ENCODE data around the gene A2M.

A2M gene

DNA sequence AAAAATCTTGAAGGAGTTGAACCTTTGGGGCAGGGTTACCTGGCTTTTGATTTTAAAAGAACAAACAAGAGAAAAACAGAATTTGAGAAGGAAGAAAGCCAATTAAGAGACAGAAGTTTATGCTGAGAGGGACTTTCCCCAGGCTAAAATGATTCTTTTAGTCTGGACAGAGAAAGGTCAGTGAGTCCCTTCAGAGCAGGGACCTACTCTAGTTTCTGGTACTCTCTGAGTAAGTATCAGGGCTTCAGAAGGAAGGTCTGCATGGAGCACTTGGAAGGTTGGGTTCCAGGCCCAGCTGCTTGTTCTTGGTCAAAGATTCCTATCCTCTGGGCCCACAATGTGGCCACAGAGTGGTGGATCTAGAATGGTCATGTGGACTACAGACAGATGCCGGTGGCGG, 66.8 kb downstream of the A2M start:
- DNase-seq (ENCODE audit: low spot score), result no peak
- in situ Hi-C loops (cut with MboI; ENCODE audit: low sequenced_read_pairs, unreplicated experiment), result loop anchor here (10.0 kb wide), 1 partner anchor 364 kb away; no protein-coding TSS in a partner anchor
- TF ChIP-seq, protein P1, sequence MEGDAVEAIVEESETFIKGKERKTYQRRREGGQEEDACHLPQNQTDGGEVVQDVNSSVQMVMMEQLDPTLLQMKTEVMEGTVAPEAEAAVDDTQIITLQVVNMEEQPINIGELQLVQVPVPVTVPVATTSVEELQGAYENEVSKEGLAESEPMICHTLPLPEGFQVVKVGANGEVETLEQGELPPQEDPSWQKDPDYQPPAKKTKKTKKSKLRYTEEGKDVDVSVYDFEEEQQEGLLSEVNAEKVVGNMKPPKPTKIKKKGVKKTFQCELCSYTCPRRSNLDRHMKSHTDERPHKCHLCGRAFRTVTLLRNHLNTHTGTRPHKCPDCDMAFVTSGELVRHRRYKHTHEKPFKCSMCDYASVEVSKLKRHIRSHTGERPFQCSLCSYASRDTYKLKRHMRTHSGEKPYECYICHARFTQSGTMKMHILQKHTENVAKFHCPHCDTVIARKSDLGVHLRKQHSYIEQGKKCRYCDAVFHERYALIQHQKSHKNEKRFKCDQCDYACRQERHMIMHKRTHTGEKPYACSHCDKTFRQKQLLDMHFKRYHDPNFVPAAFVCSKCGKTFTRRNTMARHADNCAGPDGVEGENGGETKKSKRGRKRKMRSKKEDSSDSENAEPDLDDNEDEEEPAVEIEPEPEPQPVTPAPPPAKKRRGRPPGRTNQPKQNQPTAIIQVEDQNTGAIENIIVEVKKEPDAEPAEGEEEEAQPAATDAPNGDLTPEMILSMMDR (IDR thresholded peaks at IDR 0.05; ENCODE audit: borderline replicate concordance, control extremely low read depth, extremely low read depth, insufficient read depth, missing control alignments), result no peak

DNA sequence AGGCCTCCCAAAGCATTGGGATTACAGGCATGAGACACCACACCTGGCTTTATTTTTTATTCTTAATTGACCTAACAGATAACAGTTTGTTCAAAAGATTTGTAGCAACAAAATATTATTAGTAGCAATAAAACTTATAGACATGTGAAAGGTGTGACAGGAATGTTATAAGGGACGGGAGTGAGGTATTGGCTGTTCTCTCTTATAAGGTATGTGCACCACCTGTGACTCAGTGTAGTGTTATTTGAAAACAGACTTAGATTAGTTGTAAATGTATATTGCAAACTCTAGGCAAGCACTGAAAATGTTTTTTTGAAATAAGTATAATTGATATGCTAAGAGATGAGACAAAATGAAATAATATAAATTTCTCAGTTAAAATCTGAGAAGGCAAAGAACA, 68.6 kb downstream of the A2M start:
- DNase-seq (ENCODE audit: low spot score), result no peak
- TF ChIP-seq, protein P1 (IDR thresholded peaks at IDR 0.05; ENCODE audit: borderline replicate concordance, control extremely low read depth, extremely low read depth, insufficient read depth, missing control alignments), result no peak
- in situ Hi-C loops (cut with MboI; ENCODE audit: low sequenced_read_pairs, unreplicated experiment), result loop anchor here (10.0 kb wide), 1 partner anchor 362 kb away; no protein-coding TSS in a partner anchor

DNA sequence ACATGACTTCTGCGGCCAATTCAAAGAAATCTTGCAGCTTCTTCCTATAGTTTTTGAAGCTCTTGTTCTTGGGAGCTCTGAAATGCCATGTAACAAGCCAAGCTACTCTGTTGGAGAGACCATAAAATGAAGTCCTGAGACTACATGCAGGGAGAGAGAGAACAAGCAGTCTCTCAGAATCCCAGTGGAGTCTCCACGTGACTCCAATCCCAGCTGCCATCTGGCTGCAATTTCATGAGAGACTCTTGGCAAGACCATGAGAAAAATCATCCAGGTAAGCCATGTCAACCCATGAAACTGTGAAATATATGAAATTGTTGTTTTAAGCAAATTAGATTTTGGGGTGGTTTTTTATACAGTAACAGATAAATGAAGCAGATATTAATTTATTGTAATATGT, 72.0 kb downstream of the A2M start:
- DNase-seq (ENCODE audit: low spot score), result no peak
- in situ Hi-C loops (cut with MboI; ENCODE audit: low sequenced_read_pairs, unreplicated experiment), result loop anchor here (5.0 to 10.0 kb wide), 2 partner anchors 91 to 359 kb away; no protein-coding TSS in a partner anchor
- TF ChIP-seq, protein P1 (IDR thresholded peaks at IDR 0.05; ENCODE audit: borderline replicate concordance, control extremely low read depth, extremely low read depth, insufficient read depth, missing control alignments), result no peak

DNA sequence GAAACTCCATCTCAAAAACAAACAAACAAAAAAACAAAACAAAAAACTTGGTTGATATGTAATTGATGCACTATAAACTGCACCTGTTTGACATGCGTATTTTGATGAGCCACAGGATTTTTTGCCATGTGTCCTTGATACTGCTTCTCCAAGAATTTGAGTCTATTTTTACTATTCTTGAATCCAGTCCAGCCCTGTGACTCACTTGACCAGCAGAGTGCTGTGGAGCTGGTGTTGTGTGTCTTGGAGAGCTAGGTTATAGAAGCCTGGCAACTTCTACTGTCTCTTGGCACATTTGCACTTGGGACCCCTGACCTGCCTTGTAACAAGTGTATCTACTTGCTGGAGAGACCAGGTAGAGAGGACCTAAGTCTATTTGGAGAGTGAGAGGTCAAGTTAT, 74.4 kb downstream of the A2M start:
- in situ Hi-C loops (cut with MboI; ENCODE audit: low sequenced_read_pairs, unreplicated experiment), result loop anchor here (5.0 to 10.0 kb wide), 2 partner anchors 89 to 357 kb away; no protein-coding TSS in a partner anchor
- TF ChIP-seq, protein P1 (IDR thresholded peaks at IDR 0.05; ENCODE audit: borderline replicate concordance, control extremely low read depth, extremely low read depth, insufficient read depth, missing control alignments), result no peak
- no peak for DNase-seq (ENCODE audit: low spot score)

DNA sequence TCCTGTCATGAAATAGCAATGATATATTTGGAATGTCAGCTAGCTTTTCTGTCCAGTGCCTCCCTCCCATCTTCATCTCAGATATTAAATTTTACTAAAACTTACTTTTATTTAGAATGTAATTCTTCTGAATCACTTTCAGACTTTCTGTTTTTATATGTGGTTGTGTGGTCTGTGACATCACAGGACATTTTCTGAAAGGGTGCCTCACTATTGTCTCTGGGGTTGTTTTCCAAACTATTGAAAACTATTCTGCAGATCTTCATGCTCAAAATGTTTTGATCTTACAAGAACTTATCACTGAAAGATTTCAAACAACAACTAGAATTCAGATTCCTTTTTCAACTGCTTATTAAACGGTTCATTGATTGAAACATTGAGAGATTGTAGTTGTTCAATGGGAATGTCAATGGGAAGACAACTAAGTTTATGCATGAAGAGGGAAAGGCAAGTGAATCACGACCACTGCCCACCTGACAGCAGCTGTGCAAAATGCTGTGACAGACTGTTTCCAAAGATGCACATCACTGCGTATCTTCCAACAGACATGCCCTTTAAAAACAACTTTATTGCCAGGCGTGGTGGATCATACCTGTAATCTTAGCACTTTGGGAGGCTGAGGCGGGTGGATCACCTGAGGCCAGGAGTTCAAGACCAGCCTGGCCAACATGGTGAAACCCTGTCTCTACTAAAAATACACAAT, 75.1 kb downstream of the A2M start:
- in situ Hi-C loops (cut with MboI; ENCODE audit: low sequenced_read_pairs, unreplicated experiment), result loop anchor here (5.0 to 10.0 kb wide), 2 partner anchors 88 to 356 kb away; no protein-coding TSS in a partner anchor
- no peak for DNase-seq (ENCODE audit: low spot score)
- TF ChIP-seq, protein P1 (IDR thresholded peaks at IDR 0.05; ENCODE audit: borderline replicate concordance, control extremely low read depth, extremely low read depth, insufficient read depth, missing control alignments), result no peak

DNA sequence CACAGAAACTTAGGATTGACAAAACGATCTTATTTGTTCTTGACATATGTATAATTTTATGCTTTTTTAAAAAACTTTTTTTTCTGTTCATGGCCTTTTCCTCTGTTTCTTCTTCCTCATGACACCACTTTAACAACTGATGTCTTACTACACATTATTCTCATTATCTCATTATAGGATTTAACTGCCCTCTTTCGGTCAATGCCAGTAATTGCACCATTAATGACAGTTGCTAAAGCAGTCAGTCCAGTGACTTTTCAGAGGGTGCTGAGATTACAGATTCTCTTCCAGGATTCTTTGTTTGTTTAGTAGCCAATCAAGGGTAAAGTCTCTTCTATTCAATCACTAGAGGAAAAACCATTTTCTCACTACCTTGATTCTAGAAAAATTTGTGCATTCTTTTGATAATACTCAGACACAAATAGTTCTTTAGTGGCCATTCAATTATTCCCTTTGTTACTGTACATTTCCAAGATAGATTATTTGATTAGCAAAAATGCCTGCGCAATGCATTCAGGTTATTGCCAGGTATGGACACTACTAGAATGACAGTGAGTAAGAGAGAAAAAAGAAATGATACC, 76.2 kb downstream of the A2M start:
- in situ Hi-C loops (cut with MboI; ENCODE audit: low sequenced_read_pairs, unreplicated experiment), result no loop called here
- TF ChIP-seq, protein P1 (IDR thresholded peaks at IDR 0.05; ENCODE audit: borderline replicate concordance, control extremely low read depth, extremely low read depth, insufficient read depth, missing control alignments), result peak; percentile 71
- peak; percentile 76 for DNase-seq (ENCODE audit: low spot score)
